Measurements from ENCODE around the gene PLOD2.

Gene PLOD2

DNA sequence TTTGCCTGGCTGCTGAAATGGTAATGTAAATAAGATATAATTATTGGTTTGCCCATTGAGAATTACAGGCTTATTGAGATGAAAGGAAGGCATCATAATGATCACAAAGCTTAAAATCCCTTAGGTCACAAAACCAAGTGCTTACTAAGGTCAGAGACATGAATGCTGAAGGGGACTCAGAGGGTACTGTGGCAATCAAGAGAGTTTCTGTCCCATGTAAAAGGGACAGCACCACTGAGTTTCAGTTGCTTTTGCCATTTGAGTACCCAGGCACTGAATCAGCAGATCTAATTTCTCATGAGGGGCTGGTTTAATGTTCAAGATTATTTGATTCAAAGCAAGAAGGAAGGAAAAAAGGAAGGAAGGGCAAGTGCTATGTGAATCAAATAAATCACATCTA is 127.0 kb downstream of the PLOD2 start:
- no peak for DNase-seq

DNA sequence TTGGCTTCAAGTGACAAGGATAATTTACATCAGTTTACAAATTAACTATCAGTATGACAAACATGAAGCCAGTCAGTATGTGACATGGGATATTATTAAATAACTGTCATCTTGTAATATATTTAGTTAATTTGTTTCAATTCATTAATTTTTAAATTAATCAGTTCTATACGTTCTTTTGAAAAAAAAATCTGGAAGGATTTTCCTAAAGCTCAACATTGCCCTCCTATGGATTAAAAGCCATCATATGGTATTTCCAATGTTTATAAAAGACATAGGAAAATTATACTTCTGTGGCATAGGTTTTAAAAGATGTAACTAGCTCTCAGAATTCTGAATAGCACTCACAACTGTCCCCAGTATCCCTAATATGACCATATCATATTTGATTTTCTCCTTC is 134.4 kb downstream of the PLOD2 start:
- no peak for DNase-seq

DNA sequence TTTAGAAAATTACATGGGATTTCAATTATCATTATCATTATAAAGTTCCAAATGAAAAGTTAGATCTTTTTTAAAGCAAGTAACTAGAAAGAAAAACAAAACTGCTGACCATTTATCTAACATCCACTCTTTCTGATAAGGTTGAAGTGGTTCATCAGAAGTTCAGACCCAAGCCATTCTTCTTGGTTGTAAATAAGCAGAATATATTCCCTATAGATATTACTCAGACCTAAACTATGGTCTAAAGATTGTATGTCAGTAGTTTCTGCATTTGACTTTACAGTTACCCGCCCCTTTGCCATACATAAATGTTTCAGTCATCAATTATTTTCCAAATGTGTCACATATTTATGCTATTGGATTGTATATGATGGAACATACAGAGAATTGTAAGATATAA is 136.7 kb downstream of the PLOD2 start:
- no peak for DNase-seq

DNA sequence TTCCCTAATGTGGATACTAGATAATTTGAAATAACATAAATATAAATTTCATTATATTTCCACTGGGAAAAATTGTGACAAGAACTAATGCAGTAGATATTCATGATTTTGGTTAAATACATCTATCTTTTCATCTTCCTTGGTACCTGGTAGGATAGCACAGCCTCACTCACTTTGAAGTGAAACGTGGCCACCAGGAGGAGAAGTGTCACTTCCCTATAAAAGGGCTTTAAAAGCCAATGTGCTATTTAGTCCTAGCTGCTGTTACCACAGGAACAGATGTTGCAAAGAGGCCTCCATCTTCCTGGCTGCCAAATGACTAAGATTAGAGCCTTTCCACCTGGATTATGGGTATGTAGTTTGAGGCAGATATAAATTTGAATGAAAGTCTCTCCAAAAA is 140.0 kb downstream of the PLOD2 start:
- DNase-seq, result no peak

DNA sequence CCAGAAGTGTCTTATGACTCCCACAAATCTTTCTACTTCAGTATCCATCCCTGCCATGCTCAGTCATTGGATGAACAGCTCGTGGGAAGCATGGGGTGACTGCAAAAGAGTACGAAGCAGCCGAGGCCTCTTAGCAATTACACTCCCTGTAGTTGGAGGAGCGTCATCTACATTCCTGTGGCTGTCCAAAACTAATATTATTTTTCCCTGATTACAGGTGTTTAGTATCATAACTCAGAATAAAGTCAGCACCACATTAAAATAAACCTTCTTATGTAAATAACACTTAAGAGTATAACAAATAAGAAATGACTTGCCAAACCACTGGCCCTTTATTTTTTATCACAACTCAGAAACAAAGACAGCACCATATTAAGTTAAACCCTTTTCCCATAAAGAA is 141.5 kb downstream of the PLOD2 start:
- no peak for DNase-seq

Data from bone marrow (tissue), 2 donors.